IPS-20b (cell line): ENCODE results near the gene BBS5.

Source experiments
- H3K27ac ChIP-seq: one replicate; pipeline ENCODE4 v1.5.1; 2013; ENCODE audit warnings: low read length
- H3K27me3 ChIP-seq: 2 replicates; pipeline ENCODE4 v1.6.1; 2013; ENCODE audit warnings: mild to moderate bottlenecking, low read length, inconsistent platforms; ENCODE audit not compliant: insufficient read depth
- H3K36me3 ChIP-seq: 2 replicates; pipeline ENCODE4 v1.6.1; 2013; ENCODE audit warnings: low read depth, mild to moderate bottlenecking, inconsistent platforms, low read length, moderate library complexity; ENCODE audit not compliant: insufficient read depth
- H3K4me1 ChIP-seq: 2 replicates; pipeline ENCODE4 v1.6.1; 2013; ENCODE audit warnings: mild to moderate bottlenecking, control low read depth, inconsistent platforms, low read length, moderate library complexity; ENCODE audit not compliant: insufficient read depth
- H3K4me3 ChIP-seq: 2 replicates; pipeline ENCODE4 v1.5.1; 2013; ENCODE audit warnings: mild to moderate bottlenecking, low read length, inconsistent platforms
- H3K9ac ChIP-seq: 2 replicates; pipeline ENCODE4 v1.6.1; 2013; ENCODE audit warnings: low read depth, mild to moderate bottlenecking, inconsistent platforms, low read length, moderate library complexity
- H3K9me3 ChIP-seq: 2 replicates; pipeline ENCODE4 v1.6.1; 2013; ENCODE audit warnings: mild to moderate bottlenecking, low read depth, low read length, inconsistent platforms; ENCODE audit not compliant: insufficient read depth

Gene BBS5

DNA sequence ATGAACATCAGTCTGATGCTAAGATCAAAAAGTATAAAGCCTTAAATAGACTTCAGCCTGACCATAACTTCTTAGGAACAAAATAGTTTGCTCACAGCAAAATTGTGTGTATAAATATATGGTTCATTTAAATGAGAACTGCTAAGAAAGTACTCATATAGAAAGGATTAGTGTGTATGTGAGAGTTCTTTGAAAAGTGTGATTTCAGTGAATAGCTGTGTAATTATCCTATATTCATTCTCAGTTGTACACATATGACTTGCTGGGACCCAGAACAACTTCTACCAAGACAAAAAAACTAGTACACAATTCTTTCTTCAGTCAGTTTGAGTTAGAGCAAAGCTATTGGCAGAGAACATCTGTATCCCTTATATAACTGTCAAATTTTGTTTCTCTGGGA lies 7.2 kb downstream of the BBS5 start:
- no peaks in the 10 kb centered on the region for H3K4me1 ChIP-seq
- H3K27me3 ChIP-seq: peaks cover 11% of the 10 kb centered on the region
- H3K9ac ChIP-seq: no peak overlapping the region
- peaks cover 5% of the 10 kb centered on the region; the same call in 1 of the 2 replicates for H3K9me3 ChIP-seq
- H3K27ac ChIP-seq: no peak overlapping the region
- no peak overlapping the region for H3K4me3 ChIP-seq
- H3K36me3 ChIP-seq: no peaks in the 10 kb centered on the region

DNA sequence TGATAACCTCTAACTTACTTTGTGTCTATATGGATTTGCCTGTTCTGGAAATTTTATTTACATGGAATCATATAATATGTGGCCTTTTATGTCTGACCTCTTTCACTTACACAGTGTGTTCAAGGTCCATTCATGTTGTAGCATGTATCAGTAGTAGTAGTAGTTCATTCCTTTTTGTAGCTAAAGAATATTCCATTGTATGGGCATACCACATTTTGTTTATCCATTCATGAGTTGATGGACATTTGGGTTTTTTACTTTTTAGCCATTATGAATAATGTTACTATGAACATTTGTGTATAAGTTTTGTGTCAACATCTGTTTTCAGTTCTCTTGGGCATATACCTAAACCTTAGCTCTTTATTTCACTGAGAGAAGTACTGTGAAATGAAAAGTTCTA lies 11.5 kb downstream of the BBS5 start:
- H3K4me1 ChIP-seq: no peaks in the 10 kb centered on the region

DNA sequence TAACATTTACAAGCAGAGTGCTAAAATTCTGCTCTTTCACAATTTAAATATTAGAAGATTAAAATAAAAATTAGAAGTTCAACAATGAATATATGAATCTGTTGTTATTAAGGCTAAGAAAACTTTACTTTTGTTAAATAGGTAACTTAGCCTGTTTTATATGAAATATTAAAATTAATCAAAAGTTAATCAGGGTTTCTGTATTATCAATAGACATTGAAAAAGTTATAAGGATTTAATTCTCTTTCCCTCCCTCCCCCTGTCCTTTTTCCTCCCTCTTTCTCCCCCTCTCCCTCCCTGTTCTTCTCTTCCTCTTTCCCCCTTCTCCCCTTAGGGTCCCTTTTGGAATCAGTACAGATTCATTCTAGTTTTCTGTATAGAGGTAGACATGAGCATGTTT lies 12.1 kb downstream of the BBS5 start:
- H3K4me1 ChIP-seq: no peaks in the 10 kb centered on the region
- peaks cover 5% of the 10 kb centered on the region; the same call in 1 of the 2 replicates for H3K9me3 ChIP-seq

More for the DNA sequence above, 11.5 kb downstream of the BBS5 start:
- Histone ChIP-seq H3K27me3 (no peaks in the 10 kb centered on the region), H3K9me3 (peaks cover 5% of the 10 kb centered on the region; the same call in 1 of the 2 replicates), H3K9ac (no peak overlapping the region), H3K4me3 (no peak overlapping the region), H3K36me3 (no peaks in the 10 kb centered on the region), H3K27ac (no peak overlapping the region)

DNA sequence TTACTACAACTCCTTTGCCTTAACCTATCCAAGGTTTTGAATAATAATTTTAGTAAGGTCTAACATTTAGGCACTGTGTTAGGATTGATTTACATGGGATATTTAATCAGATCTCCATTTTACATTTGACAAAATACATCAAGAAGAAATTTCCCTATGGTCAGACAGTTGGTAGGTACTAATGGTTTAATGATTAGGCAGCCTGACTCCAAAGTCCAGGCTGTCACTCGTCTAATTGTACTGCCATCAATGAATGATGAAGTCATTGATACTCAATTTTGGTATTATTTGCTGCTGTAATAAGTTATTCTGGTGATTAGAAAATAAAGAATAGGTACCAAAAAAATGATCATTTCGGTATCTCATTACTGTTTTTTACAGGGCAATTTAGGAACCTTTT lies 14.1 kb downstream of the BBS5 start:
- no peak overlapping the region for H3K27ac ChIP-seq
- no peak overlapping the region for H3K4me3 ChIP-seq
- H3K36me3 ChIP-seq: no peaks in the 10 kb centered on the region
- no peaks in the 10 kb centered on the region for H3K4me1 ChIP-seq
- H3K27me3 ChIP-seq: no peaks in the 10 kb centered on the region
- no peak overlapping the region for H3K9ac ChIP-seq
- peaks cover 5% of the 10 kb centered on the region; the same call in 1 of the 2 replicates for H3K9me3 ChIP-seq

More for the DNA sequence above, 12.1 kb downstream of the BBS5 start:
- H3K4me3 ChIP-seq: no peak overlapping the region
- H3K36me3 ChIP-seq: no peaks in the 10 kb centered on the region
- H3K9ac ChIP-seq: no peak overlapping the region
- H3K27me3 ChIP-seq: no peaks in the 10 kb centered on the region
- no peak overlapping the region for H3K27ac ChIP-seq

DNA sequence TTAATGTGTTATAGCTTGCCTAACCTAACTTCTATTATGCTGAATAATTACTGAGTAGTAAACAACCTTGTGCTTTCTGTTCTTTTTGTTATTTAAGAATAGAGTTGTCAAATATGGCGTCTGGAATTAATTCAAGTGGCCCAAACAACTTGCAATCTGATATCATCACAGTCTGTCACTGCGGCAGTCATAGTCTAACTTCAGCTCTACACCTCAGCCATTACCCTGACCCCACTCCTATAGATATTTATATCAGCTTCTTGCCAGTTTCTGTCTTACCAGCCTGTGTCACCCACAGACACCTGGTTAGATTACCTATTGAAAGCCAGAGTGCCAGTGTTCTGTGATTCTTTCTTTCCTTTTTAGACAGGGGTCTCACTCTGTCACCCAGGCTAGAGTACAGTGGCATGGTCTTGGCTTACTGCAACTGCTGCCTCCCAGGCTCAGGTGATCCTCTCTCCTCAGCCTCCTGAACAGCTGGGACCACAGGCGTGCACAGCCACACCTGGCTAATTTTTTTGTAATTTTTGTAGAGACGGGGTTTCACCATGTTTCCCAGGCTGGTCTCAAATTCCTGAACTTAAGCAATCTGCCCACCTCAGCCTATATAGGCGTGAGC lies 16.1 kb downstream of the BBS5 start:
- H3K36me3 ChIP-seq: no peaks in the 10 kb centered on the region
- H3K9ac ChIP-seq: no peak overlapping the region
- no peak overlapping the region for H3K27ac ChIP-seq
- no peak overlapping the region for H3K4me3 ChIP-seq
- H3K4me1 ChIP-seq: no peaks in the 10 kb centered on the region
- no peaks in the 10 kb centered on the region for H3K27me3 ChIP-seq
- peaks cover 5% of the 10 kb centered on the region; the same call in 1 of the 2 replicates for H3K9me3 ChIP-seq

DNA sequence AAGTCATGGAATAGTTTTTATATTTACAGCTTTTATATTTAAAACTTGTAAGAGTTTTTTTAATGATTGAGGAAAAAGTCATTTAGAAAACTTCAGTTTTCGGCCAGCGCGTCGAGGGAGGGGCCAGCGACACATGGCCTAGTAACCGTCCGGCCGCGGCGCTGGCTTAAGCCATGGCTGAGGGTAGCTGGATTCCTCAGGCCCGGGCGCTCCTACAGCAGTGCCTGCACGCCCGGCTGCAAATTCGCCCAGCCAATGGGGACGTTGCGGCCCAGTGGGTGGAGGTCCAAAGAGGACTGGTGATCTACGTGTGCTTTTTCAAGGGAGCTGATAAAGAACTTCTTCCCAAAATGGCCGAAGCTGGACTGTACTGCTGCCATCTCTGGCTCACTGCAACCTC lies 25.4 kb downstream of the BBS5 start:
- Histone ChIP-seq H3K9ac (no peak overlapping the region), H3K4me1 (peaks cover 5% of the 10 kb centered on the region; the same call in 1 of the 2 replicates), H3K9me3 (no peaks in the 10 kb centered on the region), H3K27ac (no peak overlapping the region), H3K36me3 (no peaks in the 10 kb centered on the region), H3K27me3 (no peaks in the 10 kb centered on the region), H3K4me3 (no peak overlapping the region)

DNA sequence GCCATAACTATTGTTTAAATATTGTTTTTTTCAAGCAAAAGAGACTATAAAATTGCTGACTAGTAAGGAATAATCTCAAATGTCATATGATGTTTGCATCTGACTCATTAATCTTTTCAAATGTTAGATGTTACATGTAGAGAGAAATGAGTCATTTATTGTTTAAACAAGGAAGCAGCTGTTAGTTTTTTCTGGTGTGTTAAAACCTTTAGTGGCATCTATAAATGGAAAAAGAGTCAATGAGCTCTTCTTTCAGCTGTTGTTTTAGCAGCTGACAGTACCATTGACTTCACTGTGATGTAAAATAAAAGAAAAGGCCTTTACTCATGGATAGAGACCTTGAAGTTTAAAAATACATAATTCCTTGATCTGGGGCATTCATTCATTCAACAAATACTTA lies 28.4 kb downstream of the BBS5 start:
- Histone ChIP-seq H3K9ac (no peak overlapping the region), H3K36me3 (no peaks in the 10 kb centered on the region), H3K4me3 (no peak overlapping the region), H3K27me3 (no peaks in the 10 kb centered on the region), H3K9me3 (no peaks in the 10 kb centered on the region), H3K27ac (no peak overlapping the region), H3K4me1 (peaks cover 7% of the 10 kb centered on the region; the same call in 1 of the 2 replicates)

DNA sequence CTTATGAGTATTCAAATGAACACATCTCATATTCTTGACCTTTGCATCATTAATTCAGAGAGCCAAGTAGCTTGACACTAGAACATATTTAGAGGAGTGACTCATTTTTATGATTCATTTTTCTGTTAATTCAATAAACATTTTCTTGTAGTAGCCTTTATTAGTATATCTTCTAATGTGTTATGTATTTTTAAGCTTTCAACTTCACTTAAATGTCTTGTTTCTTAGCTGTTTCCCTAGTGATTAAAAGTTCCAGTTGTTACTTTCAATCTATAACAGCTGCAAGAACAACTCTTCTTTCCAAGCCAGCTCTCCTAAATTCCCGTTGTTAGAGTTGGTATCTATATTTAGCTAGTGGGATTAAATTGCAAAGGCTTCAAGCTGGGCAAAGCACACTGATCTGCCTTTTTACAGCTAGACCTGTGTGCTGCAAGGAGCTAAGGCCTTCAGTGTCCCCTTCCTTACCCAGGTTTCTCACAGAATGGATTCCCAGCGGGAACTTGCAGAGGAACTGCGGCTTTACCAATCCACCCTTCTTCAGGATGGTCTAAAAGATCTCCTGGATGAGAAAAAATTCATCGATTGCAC lies 30.1 kb downstream of the BBS5 start, which contains the start of gene KLHL41:
TSS of gene KLHL41 (plus strand) at position 405 of the 588 bp plus-strand sequence. CDS start at position 482, 77 bp downstream.
- Histone ChIP-seq H3K4me3 (no peak within 1 kb of the TSS), H3K27ac (no peak within 1 kb of the TSS), H3K4me1 (peaks cover 7% of the 10 kb centered on the region; the same call in 1 of the 2 replicates), H3K9ac (no peak within 1 kb of the TSS), H3K27me3 (no peaks in the 10 kb centered on the region), H3K36me3 (no peaks in the 10 kb centered on the region), H3K9me3 (no peaks in the 10 kb centered on the region)

DNA sequence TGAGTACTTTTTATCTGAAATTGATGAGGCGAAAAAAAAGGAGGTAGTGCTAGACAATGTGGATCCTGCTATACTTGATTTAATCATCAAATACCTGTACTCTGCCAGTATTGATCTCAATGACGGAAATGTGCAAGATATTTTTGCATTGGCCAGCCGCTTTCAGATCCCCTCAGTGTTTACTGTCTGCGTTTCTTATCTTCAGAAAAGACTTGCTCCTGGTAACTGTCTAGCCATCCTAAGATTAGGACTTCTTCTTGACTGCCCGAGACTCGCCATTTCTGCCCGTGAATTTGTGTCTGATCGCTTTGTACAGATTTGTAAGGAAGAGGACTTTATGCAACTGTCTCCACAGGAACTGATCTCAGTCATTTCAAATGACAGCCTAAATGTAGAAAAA lies 30.7 kb downstream of the BBS5 start:
- Histone ChIP-seq H3K36me3 (no peaks in the 10 kb centered on the region), H3K9me3 (no peaks in the 10 kb centered on the region), H3K27ac (no peak overlapping the region), H3K27me3 (no peaks in the 10 kb centered on the region), H3K9ac (no peak overlapping the region), H3K4me3 (no peak overlapping the region), H3K4me1 (peaks cover 7% of the 10 kb centered on the region; the same call in 1 of the 2 replicates)

DNA sequence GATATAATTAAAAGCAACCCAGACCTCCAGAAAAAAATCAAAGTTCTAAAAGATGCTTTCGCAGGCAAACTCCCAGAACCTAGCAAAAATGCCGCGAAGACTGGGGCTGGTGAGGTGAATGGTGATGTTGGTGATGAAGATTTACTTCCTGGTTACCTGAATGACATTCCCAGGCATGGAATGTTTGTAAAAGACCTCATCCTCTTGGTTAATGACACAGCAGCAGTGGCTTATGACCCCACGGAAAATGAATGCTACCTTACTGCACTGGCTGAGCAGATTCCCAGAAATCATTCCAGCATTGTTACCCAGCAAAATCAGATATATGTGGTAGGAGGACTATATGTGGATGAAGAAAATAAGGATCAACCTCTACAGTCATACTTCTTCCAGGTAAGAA lies 31.2 kb downstream of the BBS5 start:
- no peaks in the 10 kb centered on the region for H3K9me3 ChIP-seq
- H3K27ac ChIP-seq: no peak overlapping the region
- no peaks in the 10 kb centered on the region for H3K36me3 ChIP-seq
- no peaks in the 10 kb centered on the region for H3K27me3 ChIP-seq
- H3K9ac ChIP-seq: no peak overlapping the region
- no peak overlapping the region for H3K4me3 ChIP-seq
- H3K4me1 ChIP-seq: peaks cover 7% of the 10 kb centered on the region; the same call in 1 of the 2 replicates

DNA sequence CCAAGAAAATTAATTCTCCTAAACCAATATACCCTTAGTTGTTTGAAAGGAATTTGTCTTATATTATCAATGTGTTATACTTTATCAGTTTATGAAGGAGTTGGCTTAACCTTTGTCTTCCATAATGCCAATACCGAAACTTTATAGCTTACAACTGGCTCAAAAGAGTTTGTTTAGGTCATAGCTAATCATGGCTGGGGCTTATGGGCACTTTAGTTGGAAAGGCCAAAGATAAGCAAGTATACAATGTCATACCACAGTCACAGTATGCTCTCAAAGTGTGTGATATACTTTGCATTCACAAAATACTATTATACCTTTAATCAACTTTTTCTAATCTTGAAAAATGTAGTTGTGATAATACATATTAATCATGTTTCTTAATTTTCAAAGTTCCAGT lies 32.5 kb downstream of the BBS5 start:
- no peak overlapping the region for H3K27ac ChIP-seq
- peaks cover 7% of the 10 kb centered on the region; the same call in 1 of the 2 replicates for H3K4me1 ChIP-seq
- H3K9ac ChIP-seq: no peak overlapping the region
- no peaks in the 10 kb centered on the region for H3K27me3 ChIP-seq
- H3K4me3 ChIP-seq: no peak overlapping the region
- no peaks in the 10 kb centered on the region for H3K9me3 ChIP-seq
- no peaks in the 10 kb centered on the region for H3K36me3 ChIP-seq

DNA sequence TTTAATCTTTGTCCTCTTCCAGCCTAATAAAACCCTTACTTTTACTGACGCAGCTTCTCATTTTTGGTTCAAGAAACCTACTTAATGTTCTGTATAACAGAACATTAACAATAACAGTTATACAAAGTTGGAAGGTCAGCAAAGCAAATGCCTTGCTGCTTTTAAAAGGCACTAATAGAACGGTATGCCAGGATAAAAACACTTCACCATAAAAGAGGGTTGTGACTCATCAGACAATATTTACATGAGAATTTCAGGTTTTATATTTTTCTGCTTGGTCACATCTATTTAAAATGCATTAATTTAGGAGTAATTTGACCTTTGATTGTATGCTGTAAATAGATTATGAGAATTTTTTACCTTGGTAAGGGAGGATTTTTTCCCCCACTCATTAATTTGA lies 33.2 kb downstream of the BBS5 start:
- Histone ChIP-seq H3K4me3 (no peak overlapping the region), H3K9ac (no peak overlapping the region), H3K36me3 (no peaks in the 10 kb centered on the region), H3K27ac (no peak overlapping the region), H3K4me1 (peaks cover 7% of the 10 kb centered on the region; the same call in 1 of the 2 replicates), H3K27me3 (no peaks in the 10 kb centered on the region), H3K9me3 (no peaks in the 10 kb centered on the region)
